BE2C (cell line): ENCODE measurements around the gene ZNF234.

ENCODE experiments used
- DNase-seq: peaks from one replicate; pipeline ENCODE4 v3.0.0-alpha.2; 2020
- H3K27me3 ChIP-seq: fragments of 250-450 bp; sonication (Bioruptor Pico); 2 replicates; pipeline ENCODE4 v1.5.1; 2020; ENCODE audit warnings: mild to moderate bottlenecking
- H3K36me3 ChIP-seq: fragments of 250-450 bp; sonication (Bioruptor Pico); 2 replicates; pipeline ENCODE4 v1.5.1; 2020; ENCODE audit warnings: mild to moderate bottlenecking
- H3K4me1 ChIP-seq: fragments of 250-450 bp; sonication (Bioruptor Pico); 2 replicates; pipeline ENCODE4 v1.5.1; 2020
- H3K4me3 ChIP-seq: 2 replicates; pipeline ENCODE4 v1.5.1; 2011; ENCODE audit warnings: low read depth, low read length
- H3K9me3 ChIP-seq: fragments of 250-450 bp; sonication (Bioruptor Pico); 2 replicates; pipeline ENCODE4 v1.5.1; 2020
- CTCF ChIP-seq: IDR thresholded peaks from 2 replicates; pipeline ENCODE4 v1.5.1; 2012; ENCODE audit warnings: mild to moderate bottlenecking, low read depth, low read length

ZNF234 gene

GRCh38 chr19:44142059-44142433 is 692 bp downstream of the ZNF234 start:
- Histone ChIP-seq H3K9me3 (no peaks in the 10 kb centered on the region), H3K27me3 (no peaks in the 10 kb centered on the region), H3K36me3 (peaks cover 5% of the 10 kb centered on the region), H3K4me1 (no peaks in the 10 kb centered on the region), H3K4me3 (peak overlapping the region; percentile 88)
- DNase-seq: no peak
- TF ChIP-seq CTCF: no peak

GRCh38 chr19:44149776-44150175 is 8.4 kb downstream of the ZNF234 start:
- Histone ChIP-seq H3K27me3 (no peaks in the 10 kb centered on the region), H3K4me1 (no peaks in the 10 kb centered on the region), H3K9me3 (no peaks in the 10 kb centered on the region), H3K4me3 (no peak overlapping the region), H3K36me3 (peaks cover 46% of the 10 kb centered on the region)
- no peak for DNase-seq
- TF ChIP-seq CTCF: no peak

- peaks cover 7% of the 10 kb centered on the region for H3K9me3 ChIP-seq
- no peak for TF ChIP-seq CTCF
- H3K4me3 ChIP-seq: no peak overlapping the region
- H3K4me1 ChIP-seq: no peaks in the 10 kb centered on the region
- no peaks in the 10 kb centered on the region for H3K27me3 ChIP-seq
- H3K36me3 ChIP-seq: peaks cover 53% of the 10 kb centered on the region
- DNase-seq: no peak
These were observed 10.1 kb downstream of the ZNF234 start for GRCh38 chr19:44151491-44151890.

GRCh38 chr19:44156475-44156874 is 15.1 kb downstream of the ZNF234 start:
- H3K9me3 ChIP-seq: peaks cover 10% of the 10 kb centered on the region
- no peak for TF ChIP-seq CTCF
- H3K4me1 ChIP-seq: no peaks in the 10 kb centered on the region
- H3K36me3 ChIP-seq: peaks cover 36% of the 10 kb centered on the region
- DNase-seq: no peak
- H3K27me3 ChIP-seq: no peaks in the 10 kb centered on the region
- H3K4me3 ChIP-seq: no peak overlapping the region

- no peak for DNase-seq
- Histone ChIP-seq H3K4me3 (no peak overlapping the region), H3K27me3 (no peaks in the 10 kb centered on the region), H3K9me3 (no peaks in the 10 kb centered on the region), H3K4me1 (no peaks in the 10 kb centered on the region), H3K36me3 (peaks cover 15% of the 10 kb centered on the region)
- TF ChIP-seq CTCF: no peak
These were observed 22.4 kb downstream of the ZNF234 start for GRCh38 chr19:44163789-44164188.

- no peaks in the 10 kb centered on the region for H3K27me3 ChIP-seq
- no peak for TF ChIP-seq CTCF
- H3K36me3 ChIP-seq: peaks cover 19% of the 10 kb centered on the region
- no peaks in the 10 kb centered on the region for H3K4me1 ChIP-seq
- no peaks in the 10 kb centered on the region for H3K9me3 ChIP-seq
- H3K4me3 ChIP-seq: peak overlapping the region; percentile 83
- DNase-seq: no peak
These were observed 22.9 kb downstream of the ZNF234 start for GRCh38 chr19:44164327-44164672.
